A549 (cell line): Measurements from ENCODE around the gene CCDC80. TPM values are rescaled to one million over a fixed set of nuclear protein-coding genes. Genes with fewer than 3 reads are reported as not detected.

ENCODE experiments used
- ATAC-seq, 2 experiments: fragments of 200-7000 bp in 1 of 2; fragments of >200 bp in 1 of 2; cut with Nextera tagmentation in 1 of 2; cut with Tn5 transposase in 1 of 2; 3 replicates each; pipeline versions ENCODE4 v1.8.0 to v1.9.1; 2018 to 2020; ENCODE audit warnings: mild to moderate bottlenecking in 1 of 2, moderate library complexity in 1 of 2
- CTCF ChIA-PET: fragments of 300-600 bp; sonication (Branson Sonifier 250); formaldehyde crosslinking; extraction: SDS; loops from one replicate; lab custom pipeline; 2021; ENCODE audit warnings: antibody characterized with exemption, inconsistent platforms; lab: Yijun Ruan, JAX
- POLR2A ChIA-PET: fragments of 350-600 bp; formaldehyde crosslinking; extraction: SDS; loops from one replicate; lab custom pipeline; 2021; ENCODE audit warnings: antibody characterized with exemption, inconsistent platforms; lab: Yijun Ruan, JAX
- DNase-seq, 2 experiments: peaks; one replicate each; pipeline versions ENCODE4 v3.0.0 to v3.0.0-alpha.2; 2011 to 2016; ENCODE audit warnings: low read depth in 1 of 2, low spot score in 1 of 2
- FAIRE-seq: peaks from 2 replicates; lab custom pipeline; 2011; peaks lifted over from hg19 to GRCh38; lab: Jason Lieb, UNC
- H3K27ac ChIP-seq, 2 experiments: fragments of >200 bp; sonication (Bioruptor Twin); formaldehyde crosslinking; 3 replicates each; pipeline ENCODE4 v1.5.1; 2016 to 2017
- H3K4me1 ChIP-seq: fragments of >200 bp; sonication (Bioruptor Twin); formaldehyde crosslinking; 3 replicates; pipeline ENCODE4 v1.6.1; 2016
- H3K4me2 ChIP-seq: fragments of >200 bp; sonication (Bioruptor Twin); formaldehyde crosslinking; 3 replicates; pipeline ENCODE4 v1.6.1; 2016
- H3K4me3 ChIP-seq: fragments of >200 bp; sonication (Bioruptor Twin); formaldehyde crosslinking; 3 replicates; pipeline ENCODE4 v1.5.1; 2016
- H3K9me3 ChIP-seq: fragments of >200 bp; sonication (Bioruptor Twin); formaldehyde crosslinking; 3 replicates; pipeline ENCODE4 v1.6.1; 2016
- ATOH8 ChIP-seq: fragments of 250-450 bp; sonication (Bioruptor Pico); IDR thresholded peaks from 2 replicates; pipeline ENCODE4 v1.5.0; 2020; ENCODE audit warnings: low read depth, mild to moderate bottlenecking, moderate library complexity
- CHD2 ChIP-seq: fragments of 150-350 bp; IDR thresholded peaks from 2 replicates; pipeline ENCODE4 v1.6.1; 2014; ENCODE audit warnings: low read length; ENCODE audit not compliant: partially characterized antibody
- CHD4 ChIP-seq: fragments of 200-600 bp; sonication (generic); IDR thresholded peaks from 2 replicates; pipeline ENCODE4 v1.6.1; 2016; ENCODE audit warnings: antibody characterized with exemption, mild to moderate bottlenecking, borderline replicate concordance
- EHMT2 ChIP-seq: fragments of 200-600 bp; sonication (generic); IDR thresholded peaks from 2 replicates; pipeline ENCODE4 v1.6.1; 2016; ENCODE audit warnings: antibody characterized with exemption, low read depth, mild to moderate bottlenecking, moderate library complexity
- HMGXB4 ChIP-seq: fragments of 250-450 bp; sonication (Bioruptor Pico); IDR thresholded peaks from 2 replicates; pipeline ENCODE4 v1.5.0; 2021; ENCODE audit warnings: mild to moderate bottlenecking, moderate library complexity, borderline replicate concordance
- HOXB13 ChIP-seq: fragments of 250-450 bp; sonication (Bioruptor Pico); IDR thresholded peaks from 2 replicates; pipeline ENCODE4 v1.5.0; 2020; ENCODE audit warnings: low read depth, mild to moderate bottlenecking, moderate library complexity
- JUNB ChIP-seq: fragments of >200 bp; sonication (Bioruptor Twin); formaldehyde crosslinking; IDR thresholded peaks from 2 replicates; pipeline ENCODE4 v1.6.1; 2016
- KDM5A ChIP-seq: fragments of 200-600 bp; sonication (generic); IDR thresholded peaks from 2 replicates; pipeline ENCODE4 v1.6.1; 2016; ENCODE audit warnings: antibody characterized with exemption, mild to moderate bottlenecking
- MYC ChIP-seq: IDR thresholded peaks from 2 replicates; pipeline ENCODE4 v1.6.1; 2012; ENCODE audit warnings: mild to moderate bottlenecking, inconsistent platforms, low read length, improper control_type of control experiment, borderline replicate concordance
- NFE2L2 ChIP-seq: fragments of 150-350 bp; conservative IDR thresholded peaks from 2 replicates; pipeline ENCODE4 v1.6.1; 2014; ENCODE audit warnings: low read length
- NR3C1 ChIP-seq: fragments of >200 bp; sonication (Bioruptor Twin); formaldehyde crosslinking; IDR thresholded peaks from 3 replicates; pipeline ENCODE4 v1.6.1; 2017
- RCOR1 ChIP-seq: fragments of 150-350 bp; IDR thresholded peaks from 2 replicates; pipeline ENCODE4 v1.6.1; 2014; ENCODE audit warnings: antibody characterized with exemption, low read length, low read depth
- REST ChIP-seq: fragments of 200-600 bp; sonication (generic); IDR thresholded peaks from 2 replicates; pipeline ENCODE4 v1.6.1; 2016; ENCODE audit warnings: antibody characterized with exemption, mild to moderate bottlenecking, moderate library complexity
- SMC3 ChIP-seq: fragments of >200 bp; sonication (Bioruptor Twin); formaldehyde crosslinking; IDR thresholded peaks from 3 replicates; pipeline ENCODE4 v1.6.1; 2018; ENCODE audit warnings: inconsistent platforms
- WGBS: methylation state at CpG from one replicate; pipeline ENCODE4 v1.1.6; 2017; ENCODE audit errors: missing lambda C conversion rate; 5-methylcytosine and 5-hydroxymethylcytosine counted together
- polyA plus RNA-seq, 4 experiments: library from polyadenylated mRNA; depleted of rRNA in 3 of 4; stranded (reverse); fragments of >200 nt; fragmentation: RNase III in 1 of 4; extraction: RNeasy Plus Mini Kit Qiagen cat#74134 plus additional on column Dnase treatment in 1 of 4; gene quantifications; 2 replicates in 3 of 4; 3 replicates in 1 of 4; pipeline ENCODE4 v1.2.3, GENCODE V29; 2011 to 2017
- TF ChIP-seq, protein P1 (sequence below): fragments of >200 bp; sonication (Bioruptor Twin); formaldehyde crosslinking; IDR thresholded peaks from 3 replicates; pipeline ENCODE4 v1.5.1; 2016

The CCDC80 gene
- polyA plus RNA-seq, 2 of the 4 experiments (the other 2 are of a cell fraction), result 54.1 to 148 TPM

- DNase-seq, result no peak
Measured at GRCh38 chr3:112598731-112599130, 42.2 kb downstream of the CCDC80 start.

GRCh38 chr3:112597945-112598344 lies 43.0 kb downstream of the CCDC80 start:
- TF ChIP-seq MYC (no peak), KDM5A (no peak), SMC3 (no peak), ATOH8 (no peak), RCOR1 (no peak)
- TF ChIP-seq, all 56 proteins: peak for 0
- FAIRE-seq, result no peak
- CTCF ChIA-PET, result interaction anchor here (1.0 to 1.6 kb wide), 3 partner anchors 11 to 16 kb away, joined by 3 read pairs; no protein-coding TSS in a partner anchor
- no peak for DNase-seq
- no peak for ATAC-seq
- Histone ChIP-seq H3K27ac (no peak overlapping the region), H3K9me3 (no peaks in the 10 kb centered on the region), H3K4me3 (no peak overlapping the region), H3K4me2 (no peak overlapping the region), H3K4me1 (no peaks in the 10 kb centered on the region)
- POLR2A ChIA-PET, result no interaction called here
- WGBS, result 90% methylated on average over 2 of the region's 2 CpGs

More at GRCh38 chr3:112598731-112599130, 42.2 kb downstream of the CCDC80 start:
- ATAC-seq (no peak), FAIRE-seq (no peak)
- ChIA-PET POLR2A (no interaction called here), CTCF (interaction anchor here (1.0 kb wide), 2 partner anchors 14 to 16 kb away, joined by 3 read pairs; no protein-coding TSS in a partner anchor)
- no peak for TF ChIP-seq HMGXB4 (CRISPR knock-in tag)
- Histone ChIP-seq H3K9me3 (no peaks in the 10 kb centered on the region), H3K4me3 (no peak overlapping the region), H3K4me2 (no peak overlapping the region), H3K4me1 (no peaks in the 10 kb centered on the region), H3K27ac (no peak overlapping the region)

GRCh38 chr3:112594856-112595255 lies 46.1 kb downstream of the CCDC80 start:
- FAIRE-seq (no peak), DNase-seq (no peak), ATAC-seq (no peak)
- no peaks in the 10 kb centered on the region for H3K9me3 ChIP-seq
- H3K4me3 ChIP-seq, result no peak overlapping the region
- no peak overlapping the region for H3K4me2 ChIP-seq
- TF ChIP-seq HOXB13 (CRISPR knock-in tag) (no peak), CHD4 (no peak), CHD2 (no peak), NR3C1 (no peak), REST (no peak), MYC (no peak), NFE2L2 (no peak), EHMT2 (no peak), JUNB (no peak)
- TF ChIP-seq, protein P1, sequence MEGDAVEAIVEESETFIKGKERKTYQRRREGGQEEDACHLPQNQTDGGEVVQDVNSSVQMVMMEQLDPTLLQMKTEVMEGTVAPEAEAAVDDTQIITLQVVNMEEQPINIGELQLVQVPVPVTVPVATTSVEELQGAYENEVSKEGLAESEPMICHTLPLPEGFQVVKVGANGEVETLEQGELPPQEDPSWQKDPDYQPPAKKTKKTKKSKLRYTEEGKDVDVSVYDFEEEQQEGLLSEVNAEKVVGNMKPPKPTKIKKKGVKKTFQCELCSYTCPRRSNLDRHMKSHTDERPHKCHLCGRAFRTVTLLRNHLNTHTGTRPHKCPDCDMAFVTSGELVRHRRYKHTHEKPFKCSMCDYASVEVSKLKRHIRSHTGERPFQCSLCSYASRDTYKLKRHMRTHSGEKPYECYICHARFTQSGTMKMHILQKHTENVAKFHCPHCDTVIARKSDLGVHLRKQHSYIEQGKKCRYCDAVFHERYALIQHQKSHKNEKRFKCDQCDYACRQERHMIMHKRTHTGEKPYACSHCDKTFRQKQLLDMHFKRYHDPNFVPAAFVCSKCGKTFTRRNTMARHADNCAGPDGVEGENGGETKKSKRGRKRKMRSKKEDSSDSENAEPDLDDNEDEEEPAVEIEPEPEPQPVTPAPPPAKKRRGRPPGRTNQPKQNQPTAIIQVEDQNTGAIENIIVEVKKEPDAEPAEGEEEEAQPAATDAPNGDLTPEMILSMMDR, result no peak
- CTCF ChIA-PET, result interaction anchor here (1.2 to 1.9 kb wide), 3 partner anchors 12 to 140 kb away, joined by 3 to 7 read pairs (median 4); no protein-coding TSS in a partner anchor
- H3K27ac ChIP-seq, result no peak overlapping the region
- 89% methylated on average over 2 of the region's 2 CpGs for WGBS
- H3K4me1 ChIP-seq, result no peaks in the 10 kb centered on the region
- POLR2A ChIA-PET, result no interaction called here
